IPS-18a (cell line): ENCODE measurements around the gene TMEM116.

ENCODE experiments used
- H3K27ac ChIP-seq: one replicate; pipeline ENCODE4 v1.5.1; 2013; ENCODE audit warnings: low read length
- H3K27me3 ChIP-seq: one replicate; pipeline ENCODE4 v1.6.1; 2013; ENCODE audit warnings: mild to moderate bottlenecking, low read length; ENCODE audit not compliant: control insufficient read depth, insufficient read depth
- H3K36me3 ChIP-seq: one replicate; pipeline ENCODE4 v1.6.1; 2013; ENCODE audit warnings: low read depth, low read length; ENCODE audit not compliant: control insufficient read depth
- H3K4me1 ChIP-seq: one replicate; pipeline ENCODE4 v1.6.1; 2013; ENCODE audit warnings: low read depth, low read length; ENCODE audit not compliant: control insufficient read depth
- H3K4me3 ChIP-seq: one replicate; pipeline ENCODE4 v1.5.1; 2013; ENCODE audit warnings: low read length
- H3K9ac ChIP-seq: one replicate; pipeline ENCODE4 v1.6.1; 2013; ENCODE audit warnings: mild to moderate bottlenecking, low read length, moderate library complexity
- H3K9me3 ChIP-seq: one replicate; pipeline ENCODE4 v1.6.1; 2013; ENCODE audit warnings: low read depth, low read length; ENCODE audit not compliant: control insufficient read depth

Gene TMEM116

GRCh38 chr12:111993292-111994150, 19.4 kb downstream of the TMEM116 start:
- no peak overlapping the region for H3K27ac ChIP-seq
- H3K36me3 ChIP-seq = no peaks in the 10 kb centered on the region
- no peaks in the 10 kb centered on the region for H3K4me1 ChIP-seq
- no peaks in the 10 kb centered on the region for H3K27me3 ChIP-seq
- no peak overlapping the region for H3K4me3 ChIP-seq
- no peak overlapping the region for H3K9ac ChIP-seq
- H3K9me3 ChIP-seq = no peaks in the 10 kb centered on the region

- H3K4me3 ChIP-seq = no peak overlapping the region
- H3K36me3 ChIP-seq = no peaks in the 10 kb centered on the region
- H3K9ac ChIP-seq = no peak overlapping the region
- no peaks in the 10 kb centered on the region for H3K9me3 ChIP-seq
- no peaks in the 10 kb centered on the region for H3K27me3 ChIP-seq
- no peak overlapping the region for H3K27ac ChIP-seq
- H3K4me1 ChIP-seq = no peaks in the 10 kb centered on the region
These were observed 20.5 kb downstream of the TMEM116 start for GRCh38 chr12:111992464-111992863.

- Histone ChIP-seq H3K36me3 (no peaks in the 10 kb centered on the region), H3K9ac (no peak overlapping the region), H3K4me3 (no peak overlapping the region)
These were observed 21.0 kb downstream of the TMEM116 start for GRCh38 chr12:111991946-111992345.

GRCh38 chr12:111991535-111991934, 21.4 kb downstream of the TMEM116 start:
- Histone ChIP-seq H3K4me1 (no peaks in the 10 kb centered on the region), H3K9ac (no peak overlapping the region), H3K4me3 (no peak overlapping the region), H3K27me3 (no peaks in the 10 kb centered on the region), H3K27ac (no peak overlapping the region), H3K9me3 (no peaks in the 10 kb centered on the region), H3K36me3 (no peaks in the 10 kb centered on the region)

More at GRCh38 chr12:111991946-111992345, 21.0 kb downstream of the TMEM116 start:
- Histone ChIP-seq H3K27ac (no peak overlapping the region), H3K27me3 (no peaks in the 10 kb centered on the region), H3K4me1 (no peaks in the 10 kb centered on the region), H3K9me3 (no peaks in the 10 kb centered on the region)

GRCh38 chr12:111984820-111985219, 28.1 kb downstream of the TMEM116 start:
- Histone ChIP-seq H3K36me3 (no peaks in the 10 kb centered on the region), H3K4me3 (no peak overlapping the region), H3K27me3 (no peaks in the 10 kb centered on the region), H3K27ac (no peak overlapping the region), H3K4me1 (no peaks in the 10 kb centered on the region), H3K9me3 (no peaks in the 10 kb centered on the region), H3K9ac (no peak overlapping the region)

- no peaks in the 10 kb centered on the region for H3K36me3 ChIP-seq
- H3K4me1 ChIP-seq = no peaks in the 10 kb centered on the region
These were observed 31.0 kb downstream of the TMEM116 start for GRCh38 chr12:111981987-111982386.

GRCh38 chr12:111980598-111980997, 32.4 kb downstream of the TMEM116 start:
- Histone ChIP-seq H3K4me3 (no peak overlapping the region), H3K9me3 (no peaks in the 10 kb centered on the region), H3K4me1 (no peaks in the 10 kb centered on the region), H3K9ac (no peak overlapping the region), H3K36me3 (no peaks in the 10 kb centered on the region), H3K27ac (no peak overlapping the region), H3K27me3 (no peaks in the 10 kb centered on the region)

More at GRCh38 chr12:111981987-111982386, 31.0 kb downstream of the TMEM116 start:
- Histone ChIP-seq H3K27ac (no peak overlapping the region), H3K4me3 (no peak overlapping the region), H3K27me3 (no peaks in the 10 kb centered on the region), H3K9me3 (no peaks in the 10 kb centered on the region), H3K9ac (no peak overlapping the region)

- Histone ChIP-seq H3K4me1 (no peaks in the 10 kb centered on the region), H3K36me3 (no peaks in the 10 kb centered on the region), H3K27ac (no peak overlapping the region), H3K27me3 (no peaks in the 10 kb centered on the region), H3K9me3 (no peaks in the 10 kb centered on the region), H3K4me3 (no peak overlapping the region), H3K9ac (no peak overlapping the region)
These were observed 34.4 kb downstream of the TMEM116 start for GRCh38 chr12:111978545-111978944.

GRCh38 chr12:111976860-111977259, 36.1 kb downstream of the TMEM116 start:
- Histone ChIP-seq H3K4me1 (no peaks in the 10 kb centered on the region), H3K4me3 (no peak overlapping the region), H3K27me3 (no peaks in the 10 kb centered on the region), H3K36me3 (no peaks in the 10 kb centered on the region), H3K9me3 (no peaks in the 10 kb centered on the region), H3K9ac (no peak overlapping the region), H3K27ac (no peak overlapping the region)

GRCh38 chr12:111976291-111976690, 36.7 kb downstream of the TMEM116 start:
- H3K4me3 ChIP-seq = no peak overlapping the region
- no peak overlapping the region for H3K27ac ChIP-seq
- H3K9me3 ChIP-seq = no peaks in the 10 kb centered on the region
- H3K9ac ChIP-seq = no peak overlapping the region
- H3K36me3 ChIP-seq = no peaks in the 10 kb centered on the region
- no peaks in the 10 kb centered on the region for H3K4me1 ChIP-seq
- no peaks in the 10 kb centered on the region for H3K27me3 ChIP-seq

GRCh38 chr12:111975161-111975931, 37.6 kb downstream of the TMEM116 start:
- H3K27me3 ChIP-seq = no peaks in the 10 kb centered on the region
- H3K36me3 ChIP-seq = no peaks in the 10 kb centered on the region
- no peak overlapping the region for H3K4me3 ChIP-seq
- peaks cover 4% of the 10 kb centered on the region for H3K9me3 ChIP-seq
- H3K9ac ChIP-seq = no peak overlapping the region
- no peak overlapping the region for H3K27ac ChIP-seq
- no peaks in the 10 kb centered on the region for H3K4me1 ChIP-seq
